ENCODE data around the gene CCDC191.

GRCh38 chr3:114035896-114036295 is 20.4 kb downstream of the CCDC191 start:
- TF ChIP-seq ZNF8 (CRISPR knock-in tag; IDR thresholded peaks at IDR 0.05), result no peak
- TF ChIP-seq BACH2 (CRISPR knock-in tag; IDR thresholded peaks at IDR 0.05; ENCODE audit: borderline replicate concordance), result no peak
